Pericardium fibroblast (primary cell): ENCODE data around the gene KERA. TPM values are rescaled to one million over a fixed set of nuclear protein-coding genes. Genes with fewer than 3 reads are reported as not detected.

Source experiments
- total RNA-seq: library from RNA; depleted of rRNA; stranded (reverse); fragments of >200 nt; gene quantifications from 2 replicates; pipeline ENCODE4 v1.2.3, GENCODE V29; 2015

The KERA gene
- not detected in 2 replicates for total RNA-seq

DNA sequence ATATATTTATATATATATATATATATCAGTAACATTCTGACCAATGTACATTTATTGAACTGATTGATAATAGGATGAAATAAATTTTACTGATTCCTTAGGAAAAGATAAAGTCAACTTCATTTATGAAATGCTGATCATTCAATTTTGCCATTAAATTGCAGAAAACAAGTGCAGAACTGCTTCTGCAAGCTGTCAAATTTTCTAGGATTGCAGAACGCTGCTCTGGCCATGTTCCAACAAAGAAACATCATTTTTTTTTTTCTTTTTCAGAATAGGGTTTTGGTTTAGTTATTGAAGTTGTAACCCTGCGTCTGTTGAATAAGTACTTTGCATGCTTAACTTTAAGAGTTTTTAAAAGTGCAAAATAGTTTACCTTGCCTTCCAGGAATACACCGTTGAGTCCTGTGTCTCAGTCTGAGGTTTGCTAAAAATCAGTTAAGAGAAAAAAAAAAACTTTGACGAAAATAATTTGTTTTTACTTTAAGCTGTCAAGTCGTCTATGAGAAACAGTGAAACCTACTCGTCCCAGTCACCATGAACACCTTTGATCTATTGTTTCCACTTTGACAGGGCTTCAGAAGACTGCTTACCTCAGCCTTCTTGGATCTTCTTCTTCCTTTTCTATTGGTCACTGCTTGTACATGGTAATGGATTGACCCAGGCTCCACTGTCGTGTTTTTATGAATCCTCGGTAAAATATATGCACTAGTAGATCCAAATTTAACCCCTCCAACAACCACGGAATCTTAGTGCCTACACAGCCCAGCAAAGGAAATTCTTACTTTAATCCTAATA lies at the start of gene KERA:
Gene KERA (minus strand): TSS at position 657 of the 798 bp plus-strand sequence. CDS start 1,743 bp downstream, outside the sequence.

GRCh38 chr12:91004872-91005271 lies 53.0 kb downstream of the KERA start, which contains the start of gene EPYC:
Gene EPYC (minus strand): TSS chr12:91004972. CDS start chr12:91002565, 2,407 bp downstream.

Other genes with a start within 250 kb of the KERA start
- not detected in 2 replicates for gene CCER1, start 102.8 kb downstream of the KERA start, total RNA-seq
- gene EPYC, start 53.1 kb downstream of the KERA start, total RNA-seq, result not detected in 2 replicates
- 252 and 293 TPM in 2 replicates for gene LUM, start 53.5 kb upstream of the KERA start, total RNA-seq
- 2,247 and 2,317 TPM in 2 replicates for gene DCN, start 124.8 kb upstream of the KERA start, total RNA-seq